Activated T-cell treated with anti-CD3 and anti-CD28 coated beads for 4 hours (primary cell): ENCODE measurements around the gene ZNF408.

Experiments used
- DNase-seq: peaks from one replicate; pipeline ENCODE4 v3.0.0-alpha.2; 2020

Gene ZNF408

GRCh38 chr11:46676436-46677158, 24.2 kb upstream of the ZNF408 start:
- DNase-seq: no peak

DNA sequence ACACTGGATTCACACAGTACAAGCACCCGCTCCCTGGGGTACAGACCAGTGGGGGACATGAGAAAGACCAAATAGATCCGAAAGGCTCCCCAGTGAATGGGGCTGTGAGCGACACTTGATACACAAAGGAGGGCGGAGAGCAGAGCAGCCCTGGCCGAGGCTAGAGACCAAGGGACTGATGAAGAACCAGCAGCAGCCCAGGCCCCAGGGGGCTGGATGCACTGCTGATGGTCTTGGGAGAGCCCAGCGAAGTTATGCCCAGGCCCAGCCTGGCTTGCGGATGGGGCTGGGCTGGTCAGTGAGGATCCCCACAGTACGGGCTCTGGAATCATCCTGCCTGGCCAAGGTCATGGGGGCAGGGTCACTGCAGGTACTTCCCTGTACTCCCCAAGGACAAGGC, 23.7 kb upstream of the ZNF408 start:
- no peak for DNase-seq

GRCh38 chr11:46677991-46678740, 22.7 kb upstream of the ZNF408 start:
- DNase-seq: no peak

GRCh38 chr11:46678741-46679130, 22.1 kb upstream of the ZNF408 start:
- no peak for DNase-seq

- DNase-seq: no peak
Observed at GRCh38 chr11:46679241-46680163, 21.3 kb upstream of the ZNF408 start.

GRCh38 chr11:46680164-46680760, 20.6 kb upstream of the ZNF408 start:
- DNase-seq: no peak

DNA sequence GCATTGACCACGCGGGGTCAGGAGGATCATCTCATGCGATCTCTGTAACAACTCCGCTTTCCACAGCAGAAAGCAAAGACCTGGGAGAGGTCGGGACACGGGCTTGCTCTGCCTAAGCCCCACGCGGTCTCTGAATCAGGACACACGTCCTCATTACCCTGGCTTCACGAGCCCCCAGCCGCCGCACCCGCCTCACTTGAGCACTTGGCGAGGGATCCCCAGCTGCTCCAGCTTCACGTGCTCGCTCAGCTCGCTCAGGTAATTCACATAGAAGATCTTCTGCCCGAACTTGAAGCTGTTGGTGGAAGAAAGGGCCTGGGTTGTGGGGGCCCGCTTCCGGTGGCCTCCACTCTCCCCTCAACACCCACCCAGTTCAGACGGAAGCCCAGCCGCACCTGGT, 20.0 kb upstream of the ZNF408 start:
- DNase-seq: no peak

DNA sequence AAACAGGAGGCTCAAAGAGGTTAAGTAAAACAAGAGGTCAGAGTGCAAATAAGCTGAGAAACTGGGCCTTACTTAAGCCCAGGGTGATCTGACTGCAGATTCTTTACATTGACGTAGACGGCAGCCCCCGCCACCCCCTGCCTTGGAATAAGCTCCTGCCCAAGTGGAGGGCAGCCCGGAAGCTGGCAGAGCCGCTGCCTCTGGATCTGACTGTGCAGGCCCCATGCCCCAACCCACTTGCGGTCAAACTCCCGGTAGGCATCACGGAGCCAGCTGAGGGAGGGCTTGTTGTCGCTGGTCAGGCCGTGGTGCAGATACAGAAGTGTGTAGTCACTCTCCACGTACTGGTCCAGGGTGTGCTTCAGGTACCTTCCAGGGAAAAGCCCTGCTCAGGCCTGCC, 19.0 kb upstream of the ZNF408 start:
- no peak for DNase-seq

GRCh38 chr11:46682773-46683752, 17.8 kb upstream of the ZNF408 start:
- DNase-seq: no peak

GRCh38 chr11:46684367-46684766, 16.5 kb upstream of the ZNF408 start:
- no peak for DNase-seq

GRCh38 chr11:46686886-46687795, 13.7 kb upstream of the ZNF408 start:
- DNase-seq: no peak

- DNase-seq: no peak
Observed at GRCh38 chr11:46690702-46691101, 10.1 kb upstream of the ZNF408 start.

- no peak for DNase-seq
Observed at GRCh38 chr11:46692450-46692849, 8.4 kb upstream of the ZNF408 start.

- DNase-seq: no peak
Observed at GRCh38 chr11:46693597-46694012, 7.2 kb upstream of the ZNF408 start.

DNA sequence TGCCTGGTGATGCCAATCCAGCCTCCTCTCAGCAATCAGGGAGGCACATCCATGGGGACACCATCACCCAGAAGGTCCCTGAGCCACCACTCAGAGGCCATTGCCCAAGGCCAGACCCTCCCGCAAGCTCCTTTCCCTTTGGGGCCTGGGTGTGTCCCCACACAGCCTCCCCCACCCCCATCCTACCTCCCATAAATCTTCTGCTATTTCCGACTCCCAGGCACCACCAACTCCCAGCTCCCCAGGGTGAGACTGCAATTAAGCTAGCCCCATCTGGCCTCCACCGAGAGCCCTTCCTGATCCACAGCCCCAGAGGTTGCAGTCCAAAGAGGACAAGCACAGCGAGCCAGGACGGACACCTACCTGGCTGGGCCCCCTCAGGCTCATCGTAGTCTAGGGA, 6.8 kb upstream of the ZNF408 start:
- no peak for DNase-seq

GRCh38 chr11:46694607-46695006, 6.2 kb upstream of the ZNF408 start:
- DNase-seq: no peak

GRCh38 chr11:46695345-46696211, 5.3 kb upstream of the ZNF408 start:
- DNase-seq: no peak

DNA sequence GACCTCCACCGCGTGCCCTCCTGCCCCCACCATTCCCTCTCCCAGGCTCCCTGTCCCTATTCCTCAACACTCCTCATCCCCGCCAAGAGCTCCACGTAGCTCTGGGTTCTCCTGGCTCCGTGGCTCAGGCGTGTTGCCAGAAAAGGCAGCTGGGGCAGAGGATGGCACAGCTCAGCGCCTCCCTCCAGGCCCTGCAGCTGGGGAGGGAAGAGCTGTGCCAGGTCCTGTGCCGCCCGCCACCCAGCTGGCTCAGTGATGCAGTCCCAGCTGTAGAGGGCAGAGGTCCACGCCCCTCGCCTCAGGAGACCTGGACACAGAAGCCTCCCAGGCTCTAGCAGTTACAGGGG, 4.6 kb upstream of the ZNF408 start:
- DNase-seq: no peak

DNA sequence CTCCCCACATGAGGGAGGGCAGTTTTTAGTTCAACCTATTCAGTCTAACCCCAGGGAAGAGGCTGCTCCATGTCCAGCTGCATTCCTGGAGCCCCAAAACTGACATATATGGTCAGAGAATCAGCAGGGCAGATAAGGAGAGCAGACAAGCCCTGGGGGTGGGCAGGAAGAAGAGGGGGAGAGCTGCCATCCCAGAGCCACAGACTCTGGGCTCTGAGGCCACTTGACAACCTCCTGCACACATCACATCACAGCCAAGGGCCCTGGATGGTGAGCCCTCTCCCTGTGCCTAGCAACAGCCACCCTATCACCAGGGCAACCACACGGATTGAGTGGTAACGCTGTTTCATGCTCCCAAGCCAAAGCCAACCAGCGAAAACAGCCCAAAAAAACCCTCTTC, 3.5 kb upstream of the ZNF408 start:
- DNase-seq: no peak

GRCh38 chr11:46697723-46698122, 3.1 kb upstream of the ZNF408 start:
- DNase-seq: no peak
